ENCODE results near the gene PSMC3IP. TPM values are rescaled to one million over a fixed set of nuclear protein-coding genes. Genes with fewer than 3 reads are reported as not detected.

The PSMC3IP gene
- total RNA-seq, 1 experiment from 2014 or later: 23.3 TPM

DNA sequence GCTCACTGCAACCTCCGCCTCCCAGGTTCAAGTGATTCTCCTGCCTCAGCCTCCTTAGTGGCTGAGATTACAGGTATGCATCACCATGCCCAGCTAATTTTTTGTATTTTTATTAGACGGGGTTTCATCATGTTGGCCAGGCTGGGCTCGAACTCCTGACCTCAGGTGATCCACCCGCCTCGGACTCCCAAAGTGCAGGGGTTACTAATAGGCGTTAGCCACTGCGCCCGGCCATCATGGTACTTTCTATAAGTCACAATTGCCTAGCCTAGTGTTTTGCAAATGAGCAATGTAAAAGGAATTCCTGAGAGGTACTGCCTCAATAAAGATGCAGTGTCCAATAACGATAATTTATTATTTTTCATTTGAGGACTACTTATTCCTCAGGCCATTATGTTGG, 13.9 kb upstream of the PSMC3IP start (continued):
- TF ChIP-seq ZBTB21 (CRISPR knock-in tag; IDR thresholded peaks at IDR 0.05; ENCODE audit: borderline replicate concordance) (no peak), ZNF317 (CRISPR knock-in tag; IDR thresholded peaks at IDR 0.05; ENCODE audit: borderline replicate concordance, low read depth) (no peak)

DNA sequence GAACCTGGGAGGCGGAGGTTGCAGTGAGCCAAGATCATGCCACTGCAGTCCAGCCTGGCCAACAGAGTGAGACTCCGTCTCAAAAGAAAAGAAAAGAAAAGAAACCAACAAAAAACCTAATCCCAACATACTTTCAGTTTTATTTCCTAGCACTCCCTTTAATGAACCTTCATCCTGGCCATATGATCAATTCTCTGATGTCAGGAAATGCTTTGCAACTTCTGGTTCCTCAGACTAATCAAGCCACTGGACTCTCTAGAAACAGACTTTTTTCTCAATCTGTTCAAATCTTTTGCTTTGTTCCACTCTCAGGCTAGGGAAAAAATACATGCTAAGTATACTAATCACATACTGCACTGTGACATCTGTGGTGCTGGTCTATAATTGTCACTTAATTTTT, 13.4 kb upstream of the PSMC3IP start:
- TF ChIP-seq ETV6 (CRISPR knock-in tag; IDR thresholded peaks at IDR 0.05) (no peak), ATF1 (CRISPR knock-in tag; IDR thresholded peaks at IDR 0.05) (no peak)
- TF ChIP-seq, protein P1, sequence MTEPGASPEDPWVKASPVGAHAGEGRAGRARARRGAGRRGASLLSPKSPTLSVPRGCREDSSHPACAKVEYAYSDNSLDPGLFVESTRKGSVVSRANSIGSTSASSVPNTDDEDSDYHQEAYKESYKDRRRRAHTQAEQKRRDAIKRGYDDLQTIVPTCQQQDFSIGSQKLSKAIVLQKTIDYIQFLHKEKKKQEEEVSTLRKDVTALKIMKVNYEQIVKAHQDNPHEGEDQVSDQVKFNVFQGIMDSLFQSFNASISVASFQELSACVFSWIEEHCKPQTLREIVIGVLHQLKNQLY (CRISPR knock-in tag; IDR thresholded peaks at IDR 0.05): no peak
- no peaks in the 10 kb centered on the region for H3K27me3 Mint-ChIP-seq (ENCODE audit: low read depth)
- H3K4me1 Mint-ChIP-seq: no peaks in the 10 kb centered on the region
- ATAC-seq (no peak), DNase-seq (ENCODE audit: low spot score) (no peak)
- peaks cover 23% of the 10 kb centered on the region for H3K36me3 Mint-ChIP-seq
- no peak overlapping the region for H3K27ac Mint-ChIP-seq
- no peak overlapping the region for H3K4me3 Mint-ChIP-seq
- no peaks in the 10 kb centered on the region for H3K9me3 Mint-ChIP-seq
- CTCF ChIA-PET: no interaction called here
- POLR2A ChIA-PET: interaction anchor here (0.6 kb wide), 1 partner anchor 30 kb away, joined by 6 read pairs; no protein-coding TSS in a partner anchor

DNA sequence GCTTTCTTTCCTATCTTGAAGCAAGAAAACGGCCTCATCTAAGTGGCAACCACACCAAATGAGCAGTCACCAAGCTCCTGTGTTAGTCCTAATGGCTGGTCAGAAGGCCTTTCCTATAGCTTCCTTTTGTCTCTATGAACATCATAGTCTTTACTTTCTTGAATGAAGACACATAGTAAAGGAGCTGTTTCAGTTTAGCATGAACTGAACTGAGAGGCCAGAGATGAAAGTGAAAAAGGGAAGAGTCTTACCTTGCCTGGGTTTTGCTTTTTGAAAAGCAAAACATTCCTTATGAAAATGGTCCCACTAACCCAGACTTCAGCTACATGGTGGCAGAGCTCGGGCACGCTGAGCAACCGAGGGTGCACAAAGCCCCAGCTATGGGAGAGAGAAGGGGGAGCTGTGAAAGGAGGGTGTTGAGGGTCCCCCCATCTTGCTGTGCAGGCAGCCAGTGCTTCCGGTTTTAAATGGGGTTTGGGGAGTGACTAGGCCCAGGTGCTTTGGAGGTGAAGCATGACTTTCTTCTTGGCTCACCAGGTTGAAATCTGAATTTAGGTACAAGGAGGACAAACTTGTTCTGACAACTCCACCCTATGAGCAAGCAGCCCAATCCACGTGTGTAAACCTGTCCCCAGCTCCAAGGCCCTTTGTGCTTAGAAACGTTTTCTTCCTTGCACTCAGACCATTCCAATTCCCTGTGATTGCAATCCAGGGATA, 9.1 kb upstream of the PSMC3IP start:
- TF ChIP-seq, protein P2, sequence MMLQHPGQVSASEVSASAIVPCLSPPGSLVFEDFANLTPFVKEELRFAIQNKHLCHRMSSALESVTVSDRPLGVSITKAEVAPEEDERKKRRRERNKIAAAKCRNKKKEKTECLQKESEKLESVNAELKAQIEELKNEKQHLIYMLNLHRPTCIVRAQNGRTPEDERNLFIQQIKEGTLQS (CRISPR knock-in tag; conservative IDR thresholded peaks at IDR 0.05): no peak
- TF ChIP-seq, protein P3, sequence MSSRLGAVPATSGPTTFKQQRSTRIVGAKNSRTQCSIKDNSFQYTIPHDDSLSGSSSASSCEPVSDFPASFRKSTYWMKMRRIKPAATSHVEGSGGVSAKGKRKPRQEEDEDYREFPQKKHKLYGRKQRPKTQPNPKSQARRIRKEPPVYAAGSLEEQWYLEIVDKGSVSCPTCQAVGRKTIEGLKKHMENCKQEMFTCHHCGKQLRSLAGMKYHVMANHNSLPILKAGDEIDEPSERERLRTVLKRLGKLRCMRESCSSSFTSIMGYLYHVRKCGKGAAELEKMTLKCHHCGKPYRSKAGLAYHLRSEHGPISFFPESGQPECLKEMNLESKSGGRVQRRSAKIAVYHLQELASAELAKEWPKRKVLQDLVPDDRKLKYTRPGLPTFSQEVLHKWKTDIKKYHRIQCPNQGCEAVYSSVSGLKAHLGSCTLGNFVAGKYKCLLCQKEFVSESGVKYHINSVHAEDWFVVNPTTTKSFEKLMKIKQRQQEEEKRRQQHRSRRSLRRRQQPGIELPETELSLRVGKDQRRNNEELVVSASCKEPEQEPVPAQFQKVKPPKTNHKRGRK (CRISPR knock-in tag; IDR thresholded peaks at IDR 0.05; ENCODE audit: borderline replicate concordance): no peak
- TF ChIP-seq ATF1 (CRISPR knock-in tag; IDR thresholded peaks at IDR 0.05) (no peak), GRHL2 (CRISPR knock-in tag; IDR thresholded peaks at IDR 0.05; ENCODE audit: insufficient replicate concordance, severe bottlenecking) (no peak), ZNF263 (CRISPR knock-in tag; IDR thresholded peaks at IDR 0.05; ENCODE audit: low read depth) (no peak), JUN (CRISPR knock-in tag; IDR thresholded peaks at IDR 0.05) (no peak), TP53 (CRISPR knock-in tag; IDR thresholded peaks at IDR 0.05) (no peak), CREM (CRISPR knock-in tag; IDR thresholded peaks at IDR 0.05) (no peak), ZNF138 (CRISPR knock-in tag; conservative IDR thresholded peaks at IDR 0.05) (no peak), ZNF671 (CRISPR knock-in tag; IDR thresholded peaks at IDR 0.05) (no peak), FOXP1 (CRISPR knock-in tag; IDR thresholded peaks at IDR 0.05; ENCODE audit: borderline replicate concordance) (no peak), CBFB (CRISPR knock-in tag; IDR thresholded peaks at IDR 0.05; ENCODE audit: low read depth) (no peak), ZBTB21 (CRISPR knock-in tag; IDR thresholded peaks at IDR 0.05; ENCODE audit: borderline replicate concordance) (no peak), GABPB1 (CRISPR knock-in tag; IDR thresholded peaks at IDR 0.05) (no peak), FOXK1 (CRISPR knock-in tag; IDR thresholded peaks at IDR 0.05) (no peak)
- TF ChIP-seq, protein P4, sequence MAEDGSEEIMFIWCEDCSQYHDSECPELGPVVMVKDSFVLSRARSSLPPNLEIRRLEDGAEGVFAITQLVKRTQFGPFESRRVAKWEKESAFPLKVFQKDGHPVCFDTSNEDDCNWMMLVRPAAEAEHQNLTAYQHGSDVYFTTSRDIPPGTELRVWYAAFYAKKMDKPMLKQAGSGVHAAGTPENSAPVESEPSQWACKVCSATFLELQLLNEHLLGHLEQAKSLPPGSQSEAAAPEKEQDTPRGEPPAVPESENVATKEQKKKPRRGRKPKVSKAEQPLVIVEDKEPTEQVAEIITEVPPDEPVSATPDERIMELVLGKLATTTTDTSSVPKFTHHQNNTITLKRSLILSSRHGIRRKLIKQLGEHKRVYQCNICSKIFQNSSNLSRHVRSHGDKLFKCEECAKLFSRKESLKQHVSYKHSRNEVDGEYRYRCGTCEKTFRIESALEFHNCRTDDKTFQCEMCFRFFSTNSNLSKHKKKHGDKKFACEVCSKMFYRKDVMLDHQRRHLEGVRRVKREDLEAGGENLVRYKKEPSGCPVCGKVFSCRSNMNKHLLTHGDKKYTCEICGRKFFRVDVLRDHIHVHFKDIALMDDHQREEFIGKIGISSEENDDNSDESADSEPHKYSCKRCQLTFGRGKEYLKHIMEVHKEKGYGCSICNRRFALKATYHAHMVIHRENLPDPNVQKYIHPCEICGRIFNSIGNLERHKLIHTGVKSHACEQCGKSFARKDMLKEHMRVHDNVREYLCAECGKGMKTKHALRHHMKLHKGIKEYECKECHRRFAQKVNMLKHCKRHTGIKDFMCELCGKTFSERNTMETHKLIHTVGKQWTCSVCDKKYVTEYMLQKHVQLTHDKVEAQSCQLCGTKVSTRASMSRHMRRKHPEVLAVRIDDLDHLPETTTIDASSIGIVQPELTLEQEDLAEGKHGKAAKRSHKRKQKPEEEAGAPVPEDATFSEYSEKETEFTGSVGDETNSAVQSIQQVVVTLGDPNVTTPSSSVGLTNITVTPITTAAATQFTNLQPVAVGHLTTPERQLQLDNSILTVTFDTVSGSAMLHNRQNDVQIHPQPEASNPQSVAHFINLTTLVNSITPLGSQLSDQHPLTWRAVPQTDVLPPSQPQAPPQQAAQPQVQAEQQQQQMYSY (CRISPR knock-in tag; IDR thresholded peaks at IDR 0.05): no peak
- TF ChIP-seq, protein P5, sequence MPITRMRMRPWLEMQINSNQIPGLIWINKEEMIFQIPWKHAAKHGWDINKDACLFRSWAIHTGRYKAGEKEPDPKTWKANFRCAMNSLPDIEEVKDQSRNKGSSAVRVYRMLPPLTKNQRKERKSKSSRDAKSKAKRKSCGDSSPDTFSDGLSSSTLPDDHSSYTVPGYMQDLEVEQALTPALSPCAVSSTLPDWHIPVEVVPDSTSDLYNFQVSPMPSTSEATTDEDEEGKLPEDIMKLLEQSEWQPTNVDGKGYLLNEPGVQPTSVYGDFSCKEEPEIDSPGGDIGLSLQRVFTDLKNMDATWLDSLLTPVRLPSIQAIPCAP (CRISPR knock-in tag; IDR thresholded peaks at IDR 0.05): no peak
- TF ChIP-seq, protein P6, sequence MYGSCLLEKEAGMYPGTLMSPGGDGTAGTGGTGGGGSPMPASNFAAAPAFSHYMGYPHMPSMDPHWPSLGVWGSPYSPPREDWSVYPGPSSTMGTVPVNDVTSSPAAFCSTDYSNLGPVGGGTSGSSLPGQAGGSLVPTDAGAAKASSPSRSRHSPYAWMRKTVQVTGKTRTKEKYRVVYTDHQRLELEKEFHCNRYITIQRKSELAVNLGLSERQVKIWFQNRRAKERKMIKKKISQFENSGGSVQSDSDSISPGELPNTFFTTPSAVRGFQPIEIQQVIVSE (CRISPR knock-in tag; IDR thresholded peaks at IDR 0.05; ENCODE audit: borderline replicate concordance): no peak
- ChIA-PET CTCF (interaction anchor here (1.2 to 2.5 kb wide), 2 partner anchors 8 to 94 kb away, joined by 3 to 10 read pairs; partner anchors contain the start of gene PSMC3IP), POLR2A (no interaction called here)
- Mint-ChIP-seq H3K9me3 (no peaks in the 10 kb centered on the region), H3K27me3 (ENCODE audit: low read depth) (no peaks in the 10 kb centered on the region), H3K4me3 (no peak overlapping the region), H3K36me3 (peaks cover 51% of the 10 kb centered on the region), H3K27ac (no peak overlapping the region), H3K4me1 (no peaks in the 10 kb centered on the region)
- DNase-seq (ENCODE audit: low spot score): no peak
- no peak for ATAC-seq

All from WTC11 (cell line).